ENCODE results near the gene IRAK1. TPM values are rescaled to one million over a fixed set of nuclear protein-coding genes. Genes with fewer than 3 reads are reported as not detected.

Gene IRAK1
- total and polyA plus RNA-seq, 2 of the 13 experiments (the other 11 are each of a cell fraction or from before 2014, with no cell fraction given), result 57.7 to 77.3 TPM

- TF ChIP-seq ZNF180 (CRISPR knock-in tag; IDR thresholded peaks at IDR 0.05; ENCODE audit: borderline replicate concordance, low read depth) (no peak), NONO (IDR thresholded peaks at IDR 0.05) (no peak), NONO (CRISPR knock-in tag; conservative IDR thresholded peaks at IDR 0.05) (peak; percentile 14; the same call in 1 of the 2 replicates), U2AF2 (IDR thresholded peaks at IDR 0.05; ENCODE audit: low read depth, low read length) (no peak), ZNF562 (CRISPR knock-in tag; IDR thresholded peaks at IDR 0.05; ENCODE audit: borderline replicate concordance) (no peak), HDAC1 (CRISPR knock-in tag; IDR thresholded peaks at IDR 0.05) (no peak), CBX2 (IDR thresholded peaks at IDR 0.05; ENCODE audit: low read depth, low read length) (no peak), CBX2 (CRISPR knock-in tag; IDR thresholded peaks at IDR 0.05; ENCODE audit: low read depth) (no peak), HIVEP1 (CRISPR knock-in tag; IDR thresholded peaks at IDR 0.05) (no peak)
- TF ChIP-seq, protein P1, sequence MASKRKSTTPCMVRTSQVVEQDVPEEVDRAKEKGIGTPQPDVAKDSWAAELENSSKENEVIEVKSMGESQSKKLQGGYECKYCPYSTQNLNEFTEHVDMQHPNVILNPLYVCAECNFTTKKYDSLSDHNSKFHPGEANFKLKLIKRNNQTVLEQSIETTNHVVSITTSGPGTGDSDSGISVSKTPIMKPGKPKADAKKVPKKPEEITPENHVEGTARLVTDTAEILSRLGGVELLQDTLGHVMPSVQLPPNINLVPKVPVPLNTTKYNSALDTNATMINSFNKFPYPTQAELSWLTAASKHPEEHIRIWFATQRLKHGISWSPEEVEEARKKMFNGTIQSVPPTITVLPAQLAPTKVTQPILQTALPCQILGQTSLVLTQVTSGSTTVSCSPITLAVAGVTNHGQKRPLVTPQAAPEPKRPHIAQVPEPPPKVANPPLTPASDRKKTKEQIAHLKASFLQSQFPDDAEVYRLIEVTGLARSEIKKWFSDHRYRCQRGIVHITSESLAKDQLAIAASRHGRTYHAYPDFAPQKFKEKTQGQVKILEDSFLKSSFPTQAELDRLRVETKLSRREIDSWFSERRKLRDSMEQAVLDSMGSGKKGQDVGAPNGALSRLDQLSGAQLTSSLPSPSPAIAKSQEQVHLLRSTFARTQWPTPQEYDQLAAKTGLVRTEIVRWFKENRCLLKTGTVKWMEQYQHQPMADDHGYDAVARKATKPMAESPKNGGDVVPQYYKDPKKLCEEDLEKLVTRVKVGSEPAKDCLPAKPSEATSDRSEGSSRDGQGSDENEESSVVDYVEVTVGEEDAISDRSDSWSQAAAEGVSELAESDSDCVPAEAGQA (IDR thresholded peaks at IDR 0.05; ENCODE audit: low read depth), result no peak
- TF ChIP-seq, protein P1 (CRISPR knock-in tag; IDR thresholded peaks at IDR 0.05; ENCODE audit: borderline replicate concordance), result no peak
- TF ChIP-seq, protein P2, sequence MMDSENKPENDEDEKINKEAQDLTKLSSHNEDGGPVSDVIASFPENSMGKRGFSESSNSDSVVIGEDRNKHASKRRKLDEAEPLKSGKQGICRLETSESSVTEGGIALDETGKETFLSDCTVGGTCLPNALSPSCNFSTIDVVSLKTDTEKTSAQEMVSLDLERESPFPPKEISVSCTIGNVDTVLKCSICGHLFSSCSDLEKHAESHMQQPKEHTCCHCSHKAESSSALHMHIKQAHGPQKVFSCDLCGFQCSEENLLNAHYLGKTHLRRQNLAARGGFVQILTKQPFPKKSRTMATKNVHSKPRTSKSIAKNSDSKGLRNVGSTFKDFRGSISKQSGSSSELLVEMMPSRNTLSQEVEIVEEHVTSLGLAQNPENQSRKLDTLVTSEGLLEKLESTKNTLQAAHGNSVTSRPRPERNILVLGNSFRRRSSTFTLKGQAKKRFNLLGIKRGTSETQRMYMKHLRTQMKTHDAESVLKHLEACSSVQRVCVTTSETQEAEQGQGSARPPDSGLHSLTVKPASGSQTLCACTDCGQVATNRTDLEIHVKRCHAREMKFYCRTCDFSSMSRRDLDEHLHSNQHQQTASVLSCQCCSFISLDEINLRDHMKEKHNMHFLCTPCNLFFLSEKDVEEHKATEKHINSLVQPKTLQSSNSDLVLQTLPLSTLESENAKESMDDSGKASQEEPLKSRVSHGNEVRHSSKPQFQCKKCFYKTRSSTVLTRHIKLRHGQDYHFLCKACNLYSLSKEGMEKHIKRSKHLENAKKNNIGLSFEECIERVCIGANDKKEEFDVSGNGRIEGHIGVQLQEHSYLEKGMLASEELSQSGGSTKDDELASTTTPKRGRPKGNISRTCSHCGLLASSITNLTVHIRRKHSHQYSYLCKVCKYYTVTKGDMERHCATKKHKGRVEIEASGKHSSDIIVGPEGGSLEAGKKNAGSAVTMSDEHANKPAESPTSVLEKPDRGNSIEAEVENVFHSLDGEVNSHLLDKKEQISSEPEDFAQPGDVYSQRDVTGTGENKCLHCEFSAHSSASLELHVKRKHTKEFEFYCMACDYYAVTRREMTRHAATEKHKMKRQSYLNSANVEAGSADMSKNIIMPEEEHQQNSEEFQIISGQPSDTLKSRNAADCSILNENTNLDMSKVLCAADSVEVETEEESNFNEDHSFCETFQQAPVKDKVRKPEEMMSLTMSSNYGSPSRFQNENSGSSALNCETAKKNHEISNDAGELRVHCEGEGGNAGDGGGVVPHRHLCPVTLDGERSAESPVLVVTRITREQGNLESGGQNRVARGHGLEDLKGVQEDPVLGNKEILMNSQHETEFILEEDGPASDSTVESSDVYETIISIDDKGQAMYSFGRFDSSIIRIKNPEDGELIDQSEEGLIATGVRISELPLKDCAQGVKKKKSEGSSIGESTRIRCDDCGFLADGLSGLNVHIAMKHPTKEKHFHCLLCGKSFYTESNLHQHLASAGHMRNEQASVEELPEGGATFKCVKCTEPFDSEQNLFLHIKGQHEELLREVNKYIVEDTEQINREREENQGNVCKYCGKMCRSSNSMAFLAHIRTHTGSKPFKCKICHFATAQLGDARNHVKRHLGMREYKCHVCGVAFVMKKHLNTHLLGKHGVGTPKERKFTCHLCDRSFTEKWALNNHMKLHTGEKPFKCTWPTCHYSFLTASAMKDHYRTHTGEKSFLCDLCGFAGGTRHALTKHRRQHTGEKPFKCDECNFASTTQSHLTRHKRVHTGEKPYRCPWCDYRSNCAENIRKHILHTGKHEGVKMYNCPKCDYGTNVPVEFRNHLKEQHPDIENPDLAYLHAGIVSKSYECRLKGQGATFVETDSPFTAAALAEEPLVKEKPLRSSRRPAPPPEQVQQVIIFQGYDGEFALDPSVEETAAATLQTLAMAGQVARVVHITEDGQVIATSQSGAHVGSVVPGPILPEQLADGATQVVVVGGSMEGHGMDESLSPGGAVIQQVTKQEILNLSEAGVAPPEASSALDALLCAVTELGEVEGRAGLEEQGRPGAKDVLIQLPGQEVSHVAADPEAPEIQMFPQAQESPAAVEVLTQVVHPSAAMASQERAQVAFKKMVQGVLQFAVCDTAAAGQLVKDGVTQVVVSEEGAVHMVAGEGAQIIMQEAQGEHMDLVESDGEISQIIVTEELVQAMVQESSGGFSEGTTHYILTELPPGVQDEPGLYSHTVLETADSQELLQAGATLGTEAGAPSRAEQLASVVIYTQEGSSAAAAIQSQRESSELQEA (CRISPR knock-in tag; IDR thresholded peaks at IDR 0.05; ENCODE audit: not compliant biosample characterization), result no peak
Observed at GRCh38 chrX:154012336-154012991, 7.2 kb downstream of the IRAK1 start (continued).

All from HepG2 (cell line).